IMR-90 (cell line): ENCODE results near the gene GTF3C1. TPM values are rescaled to one million over a fixed set of nuclear protein-coding genes. Genes with fewer than 3 reads are reported as not detected.

Experiments used
- ATAC-seq: fragments of 200-7000 bp; cut with Tn5 transposase; 2 replicates; pipeline ENCODE4 v1.9.1; 2020; ENCODE audit warnings: low read depth, mild to moderate bottlenecking, moderate library complexity
- BruUV-seq: library from RNA; stranded (reverse); fragments of 400-500 nt; replicated peaks from 2 replicates; lab custom pipeline; 2021; lab: Mats Ljungman, UMichigan
- CTCF ChIA-PET: fragments of 300-600 bp; formaldehyde crosslinking; extraction: SDS; loops from one replicate; lab custom pipeline; 2021; ENCODE audit warnings: antibody characterized with exemption; lab: Yijun Ruan, JAX
- POLR2A ChIA-PET: fragments of 300-600 bp; sonication (Branson Sonifier 250); formaldehyde crosslinking; loops from one replicate; lab custom pipeline; 2022; ENCODE audit warnings: antibody characterized with exemption; ENCODE audit not compliant: unreplicated experiment; lab: Charles Lee
- DNase-seq: peaks from one replicate; pipeline ENCODE4 v3.0.0; 2013
- H2AFZ ChIP-seq: replicated peaks from 2 replicates; pipeline ENCODE3; 2013; ENCODE audit warnings: low read length, mild to moderate bottlenecking; ENCODE audit not compliant: poor library complexity
- H2AK5ac ChIP-seq: 2 replicates; pipeline ENCODE4 v1.6.1; 2013; ENCODE audit warnings: low read depth, low read length, inconsistent platforms
- H2AK9ac ChIP-seq: replicated peaks from 2 replicates; pipeline ENCODE3; 2013; ENCODE audit warnings: mild to moderate bottlenecking, low read depth, low read length, moderate library complexity; ENCODE audit not compliant: poor library complexity
- H2BK120ac ChIP-seq: 2 replicates; pipeline ENCODE4 v1.6.1; 2013; ENCODE audit warnings: low read depth, low read length, inconsistent platforms
- H2BK15ac ChIP-seq: 3 replicates; pipeline ENCODE4 v1.6.1; 2013; ENCODE audit warnings: low read depth, low read length, inconsistent platforms
- H2BK20ac ChIP-seq: 2 replicates; pipeline ENCODE4 v1.6.1; 2013; ENCODE audit warnings: low read depth, mild to moderate bottlenecking, inconsistent platforms, low read length, moderate library complexity
- H2BK5ac ChIP-seq: 2 replicates; pipeline ENCODE4 v1.6.1; 2013; ENCODE audit warnings: mild to moderate bottlenecking, low read depth, low read length, inconsistent platforms; ENCODE audit not compliant: poor library complexity, severe bottlenecking
- H3K14ac ChIP-seq: replicated peaks from 2 replicates; pipeline ENCODE4 v1.6.1; 2013; ENCODE audit warnings: low read depth, low read length, inconsistent platforms
- H3K18ac ChIP-seq: 2 replicates; pipeline ENCODE4 v1.6.1; 2013; ENCODE audit warnings: low read depth, low read length, control low read depth
- H3K23ac ChIP-seq: 2 replicates; pipeline ENCODE4 v1.6.1; 2013; ENCODE audit warnings: low read depth, low read length, inconsistent platforms
- H3K27ac ChIP-seq: 2 replicates; pipeline ENCODE4 v1.5.1; 2013; ENCODE audit warnings: mild to moderate bottlenecking, control low read depth, low read length; ENCODE audit not compliant: insufficient read depth
- H3K27me3 ChIP-seq: 2 replicates; pipeline ENCODE4 v1.6.1; 2013; ENCODE audit warnings: low read length; ENCODE audit not compliant: control insufficient read depth, insufficient read depth
- H3K36me3 ChIP-seq: 2 replicates; pipeline ENCODE4 v1.6.1; 2013; ENCODE audit warnings: low read length, mixed read lengths; ENCODE audit not compliant: control insufficient read depth, insufficient read depth
- H3K4ac ChIP-seq: 2 replicates; pipeline ENCODE4 v1.6.1; 2013; ENCODE audit warnings: low read depth, low read length, inconsistent platforms
- H3K4me1 ChIP-seq: 2 replicates; pipeline ENCODE4 v1.6.1; 2013; ENCODE audit warnings: low read length, mixed read lengths; ENCODE audit not compliant: control insufficient read depth, insufficient read depth
- H3K4me2 ChIP-seq: 2 replicates; pipeline ENCODE4 v1.6.1; 2013; ENCODE audit warnings: low read depth, mild to moderate bottlenecking, control low read depth, low read length, moderate library complexity
- H3K4me3 ChIP-seq: 2 replicates; pipeline ENCODE4 v1.5.1; 2013; ENCODE audit warnings: low read depth, mild to moderate bottlenecking, control low read depth, low read length, moderate library complexity; ENCODE audit not compliant: insufficient read depth
- H3K56ac ChIP-seq: 2 replicates; pipeline ENCODE4 v1.6.1; 2013; ENCODE audit warnings: low read length, inconsistent platforms; ENCODE audit not compliant: insufficient read depth; ENCODE audit errors: extremely low read depth
- H3K79me1 ChIP-seq, 2 experiments: 2 replicates each; pipeline ENCODE4 v1.6.1; 2013; ENCODE audit warnings: low read length in 2 of 2, inconsistent platforms in 1 of 2, low read depth in 1 of 2
- H3K9ac ChIP-seq: 2 replicates; pipeline ENCODE4 v1.6.1; 2013; ENCODE audit warnings: low read depth, low read length, control low read depth
- H3K9me1 ChIP-seq: 2 replicates; pipeline ENCODE4 v1.6.1; 2013; ENCODE audit warnings: low read length, inconsistent platforms; ENCODE audit not compliant: insufficient read depth
- H3K9me3 ChIP-seq: 2 replicates; pipeline ENCODE4 v1.6.1; 2013; ENCODE audit warnings: low read length; ENCODE audit not compliant: control insufficient read depth, insufficient read depth
- H4K20me1 ChIP-seq: 2 replicates; pipeline ENCODE4 v1.6.1; 2013; ENCODE audit warnings: low read length, inconsistent platforms; ENCODE audit not compliant: insufficient read depth
- H4K5ac ChIP-seq: 2 replicates; pipeline ENCODE4 v1.6.1; 2013; ENCODE audit warnings: mild to moderate bottlenecking, low read depth, low read length, control low read depth
- H4K8ac ChIP-seq, 2 experiments: 2 replicates each; pipeline ENCODE4 v1.6.1; 2013; ENCODE audit warnings: low read depth in 2 of 2, low read length in 2 of 2, control low read depth in 1 of 2, inconsistent platforms in 1 of 2
- H4K91ac ChIP-seq: 2 replicates; pipeline ENCODE4 v1.6.1; 2013; ENCODE audit warnings: low read depth, low read length, inconsistent platforms; ENCODE audit not compliant: insufficient read depth
- MAFK ChIP-seq: IDR thresholded peaks from 2 replicates; pipeline ENCODE4 v1.6.1; 2012; ENCODE audit warnings: low read depth, low read length, improper control_type of control experiment
- RFX5 ChIP-seq: IDR thresholded peaks from 2 replicates; pipeline ENCODE4 v1.8.0; 2012; ENCODE audit warnings: low read depth, mild to moderate bottlenecking, low read length, moderate library complexity
- WGBS, 2 experiments: methylation state at CpG; one replicate each; pipeline versions ENCODE4 v1.1.5 to v1.1.7; 2013; ENCODE audit warnings: missing lambda C conversion rate in 2 of 2; ENCODE audit not compliant: insufficient read length in 1 of 2; ENCODE audit errors: extremely low coverage in 2 of 2; 5-methylcytosine and 5-hydroxymethylcytosine counted together
- dilution Hi-C: fragments of 300-500 bp; cut with HindIII; formaldehyde crosslinking; loops from one replicate; pipeline ENCODE4 v1.14.3; 2018; ENCODE audit warnings: low sequenced_read_pairs; ENCODE audit not compliant: unreplicated experiment
- in situ Hi-C: fragments of 300-500 bp; cut with MboI; formaldehyde crosslinking; loops from 3 replicates; pipeline ENCODE4 v1.14.3; 2019; ENCODE audit warnings: low sequenced_read_pairs, inconsistent platforms, mixed read lengths
- intact Hi-C: fragments of 100-400 bp; cut with micrococcal nuclease; formaldehyde crosslinking; loops from 2 replicates; pipeline ENCODE4 v1.10.0; 2022
- polyA plus RNA-seq, 3 experiments: library from polyadenylated mRNA; depleted of rRNA; stranded (reverse); fragments of >200 nt; gene quantifications; 2 replicates each; pipeline ENCODE4 v1.2.3, GENCODE V29; 2012; ENCODE audit warnings: low replicate concordance in 1 of 3
- total RNA-seq: library from RNA; depleted of rRNA; stranded (reverse); fragments of >200 nt; gene quantifications from 2 replicates; pipeline ENCODE4 v1.2.3, GENCODE V29; 2012

The GTF3C1 gene
- total and polyA plus RNA-seq, 2 of the 4 experiments (the other 2 are of a cell fraction), result 50.8 to 68.1 TPM

GRCh38 chr16:27588057-27588456 lies 38.3 kb upstream of the GTF3C1 start:
- H2BK15ac ChIP-seq, result no peak overlapping the region
- H2AK5ac ChIP-seq, result no peak overlapping the region
- DNase-seq, result no peak
- H4K8ac ChIP-seq, result no peak overlapping the region
- H2BK120ac ChIP-seq, result no peak overlapping the region
- in situ Hi-C loops, result no loop called here
- H2AFZ ChIP-seq, result no peak overlapping the region
- no peaks in the 10 kb centered on the region; the same call in 1 of the 2 replicates for H3K9me1 ChIP-seq
- intact Hi-C loops, result no loop called here
- no peak overlapping the region for H3K18ac ChIP-seq
- no peaks in the 10 kb centered on the region for H3K4me1 ChIP-seq
- H3K27ac ChIP-seq, result no peak overlapping the region
- H3K4ac ChIP-seq, result no peak overlapping the region
- no peak for ATAC-seq
- no TSS peak for BruUV-seq
- no peak overlapping the region for H2BK20ac ChIP-seq
- no peak overlapping the region for H4K91ac ChIP-seq
- POLR2A ChIA-PET, result no interaction called here
- TF ChIP-seq MAFK (peak; percentile 70), RFX5 (no peak)
- no peak overlapping the region for H3K23ac ChIP-seq
- H3K4me3 ChIP-seq, result no peak overlapping the region
- H3K27me3 ChIP-seq, result no peaks in the 10 kb centered on the region
- no peak overlapping the region for H4K5ac ChIP-seq
- CTCF ChIA-PET, result no interaction called here
- H2AK9ac ChIP-seq, result no peak overlapping the region
- WGBS, 2 experiments, result no CpG with 5 or more reads among the region's 3 CpGs
- dilution Hi-C loops, result no loop called here
- no peaks in the 10 kb centered on the region for H4K20me1 ChIP-seq
- H3K4me2 ChIP-seq, result no peak overlapping the region
- H2BK5ac ChIP-seq, result no peak overlapping the region
- H3K79me1 ChIP-seq, result no peaks in the 10 kb centered on the region
- H3K56ac ChIP-seq, result no peak overlapping the region
- no peak overlapping the region for H3K14ac ChIP-seq
- H3K9me3 ChIP-seq, result no peaks in the 10 kb centered on the region
- H3K9ac ChIP-seq, result no peak overlapping the region
- H3K36me3 ChIP-seq, result peaks cover 8% of the 10 kb centered on the region
